HepG2 (cell line): ENCODE measurements around the gene COQ8A. TPM values are rescaled to one million over a fixed set of nuclear protein-coding genes. Genes with fewer than 3 reads are reported as not detected.

Experiments used
- ATF3 ChIP-seq: sonication (generic); formaldehyde crosslinking; IDR thresholded peaks from 2 replicates; pipeline ENCODE4 v1.4.0; 2020; ENCODE audit warnings: missing genetic modification reagents
- ATF5 ChIP-seq: sonication (generic); formaldehyde crosslinking; IDR thresholded peaks from 2 replicates; pipeline ENCODE4 v1.4.0; 2020; ENCODE audit warnings: mild to moderate bottlenecking, low read depth, missing genetic modification reagents
- BHLHE40 ChIP-seq: IDR thresholded peaks from 2 replicates; pipeline ENCODE4 v1.6.1; 2011; ENCODE audit warnings: low read length, improper control_type of control experiment
- FOXO1 ChIP-seq: sonication (generic); formaldehyde crosslinking; IDR thresholded peaks from 2 replicates; pipeline ENCODE4 v1.4.0; 2020; ENCODE audit warnings: missing genetic modification reagents
- HIVEP1 ChIP-seq: sonication (generic); formaldehyde crosslinking; IDR thresholded peaks from 2 replicates; pipeline ENCODE4 v1.4.0; 2020; ENCODE audit warnings: mild to moderate bottlenecking, missing genetic modification reagents
- HOXA9 ChIP-seq: sonication (generic); formaldehyde crosslinking; IDR thresholded peaks from 2 replicates; pipeline ENCODE4 v1.8.1; 2022; ENCODE audit warnings: missing genetic modification reagents, mild to moderate bottlenecking, moderate library complexity, borderline replicate concordance
- MAFK ChIP-seq, 2 experiments: IDR thresholded peaks in 1 of 2; conservative IDR thresholded peaks in 1 of 2; 2 replicates each; pipeline ENCODE4 v1.6.1; 2011; ENCODE audit warnings: improper control_type of control experiment in 2 of 2, low read length in 2 of 2
- MYNN ChIP-seq: sonication (generic); formaldehyde crosslinking; IDR thresholded peaks from 2 replicates; pipeline ENCODE4 v1.4.0; 2020; ENCODE audit warnings: mild to moderate bottlenecking, low read depth, missing genetic modification reagents
- RBM39 ChIP-seq: fragments of 200-400 bp; formaldehyde crosslinking; IDR thresholded peaks from one replicate; pipeline ENCODE4 v1.6.1; 2018; ENCODE audit warnings: antibody characterized with exemption, mild to moderate bottlenecking, low read depth, low read length; ENCODE audit not compliant: poor library complexity, severe bottlenecking
- RXRA ChIP-seq: sonication (generic); formaldehyde crosslinking; IDR thresholded peaks from 2 replicates; pipeline ENCODE4 v1.5.1; 2020; ENCODE audit warnings: missing genetic modification reagents
- RXRB ChIP-seq: IDR thresholded peaks from 2 replicates; pipeline ENCODE4 v1.6.1; 2016; ENCODE audit warnings: borderline replicate concordance, missing genetic modification reagents, missing compliant biosample characterization
- SIN3B ChIP-seq: fragments of 150-350 bp; IDR thresholded peaks from 2 replicates; pipeline ENCODE4 v1.6.1; 2014; ENCODE audit warnings: low read length
- SMAD9 ChIP-seq: sonication (generic); formaldehyde crosslinking; IDR thresholded peaks from 2 replicates; pipeline ENCODE4 v1.5.1; 2020; ENCODE audit warnings: mild to moderate bottlenecking, missing genetic modification reagents
- SOX13 ChIP-seq, 3 experiments: fragments of 450-650 bp in 1 of 3; sonication (generic) in 1 of 3; formaldehyde crosslinking in 1 of 3; IDR thresholded peaks in 2 of 3; conservative IDR thresholded peaks in 1 of 3; 2 replicates each; pipeline versions ENCODE4 v1.5.0 to v1.6.1; 2016 to 2020; ENCODE audit warnings: antibody characterized with exemption in 1 of 3, mild to moderate bottlenecking in 1 of 3, missing compliant biosample characterization in 1 of 3, missing genetic modification reagents in 1 of 3, moderate library complexity in 1 of 3
- SP4 ChIP-seq: sonication (generic); formaldehyde crosslinking; IDR thresholded peaks from 2 replicates; pipeline ENCODE4 v1.8.1; 2023; ENCODE audit warnings: mild to moderate bottlenecking, missing genetic modification reagents
- ZC3H13 ChIP-seq: sonication (generic); formaldehyde crosslinking; IDR thresholded peaks from 2 replicates; pipeline ENCODE4 v1.8.1; 2023; ENCODE audit warnings: mild to moderate bottlenecking, missing genetic modification reagents, moderate library complexity
- ZFP91 ChIP-seq: sonication (generic); formaldehyde crosslinking; IDR thresholded peaks from 2 replicates; pipeline ENCODE4 v1.9.0; 2022; ENCODE audit warnings: missing genetic modification reagents, mild to moderate bottlenecking, borderline replicate concordance
- ZNF224 ChIP-seq: sonication (generic); formaldehyde crosslinking; IDR thresholded peaks from 2 replicates; pipeline ENCODE4 v1.5.0; 2020; ENCODE audit warnings: mild to moderate bottlenecking, missing genetic modification reagents
- ZNF234 ChIP-seq: sonication (generic); formaldehyde crosslinking; conservative IDR thresholded peaks from 2 replicates; pipeline ENCODE4 v1.5.1; 2020; ENCODE audit warnings: mild to moderate bottlenecking, missing genetic modification reagents
- ZNF281 ChIP-seq: sonication (generic); formaldehyde crosslinking; IDR thresholded peaks from 2 replicates; pipeline ENCODE4 v1.4.0; 2020; ENCODE audit warnings: missing genetic modification reagents, borderline replicate concordance
- ZNF354B ChIP-seq: sonication (generic); formaldehyde crosslinking; IDR thresholded peaks from 2 replicates; pipeline ENCODE4 v1.8.0; 2022; ENCODE audit warnings: mild to moderate bottlenecking, missing genetic modification reagents
- ZNF629 ChIP-seq: sonication (generic); formaldehyde crosslinking; conservative IDR thresholded peaks from 2 replicates; pipeline ENCODE4 v1.5.0; 2020; ENCODE audit warnings: missing genetic modification reagents
- ZNF670 ChIP-seq: sonication (generic); formaldehyde crosslinking; IDR thresholded peaks from 2 replicates; pipeline ENCODE4 v1.8.0; 2022; ENCODE audit warnings: mild to moderate bottlenecking, missing genetic modification reagents, borderline replicate concordance
- ZSCAN9 ChIP-seq: IDR thresholded peaks from 2 replicates; pipeline ENCODE4 v1.6.1; 2016; ENCODE audit warnings: borderline replicate concordance
- polyA plus RNA-seq, 8 experiments: library from polyadenylated mRNA; depleted of rRNA in 3 of 8; stranded (reverse) in 7 of 8; unstranded in 1 of 8; fragments of >200 nt; fragmentation: Illumina TruSeq in 4 of 8; extraction: Trizol in 4 of 8; gene quantifications; 2 replicates each; pipeline versions ENCODE4 v1.2.1 to v1.2.3, GENCODE V29; 2011 to 2016; ENCODE audit warnings: low read depth in 4 of 8, missing spikeins in 1 of 8, mixed read lengths in 1 of 8; ENCODE audit not compliant: insufficient read depth in 1 of 8
- total RNA-seq, 5 experiments: library from RNA; depleted of rRNA; stranded (reverse); fragments of >200 nt; fragmentation: Illumina TruSeq; extraction: Trizol; gene quantifications; 2 replicates each; pipeline ENCODE4 v1.2.3, GENCODE V29; 2016; ENCODE audit warnings: low read depth in 1 of 5

Gene COQ8A
- total and polyA plus RNA-seq, 2 of the 13 experiments (the other 11 are each of a cell fraction or from before 2014, with no cell fraction given), result 60.4 to 88.7 TPM

- TF ChIP-seq ZNF354B (CRISPR knock-in tag) (no peak), HIVEP1 (CRISPR knock-in tag) (peak; percentile 25; the same call in 1 of the 2 replicates), SMAD9 (CRISPR knock-in tag) (no peak), SIN3B (no peak), ZNF629 (0 out of 2 replicates have a peak, but pooled peaks have one; percentile 5), ZC3H13 (CRISPR knock-in tag) (no peak), ZNF234 (CRISPR knock-in tag) (no peak), HOXA9 (CRISPR knock-in tag) (no peak), ZSCAN9 (CRISPR knock-in tag) (no peak), SP4 (CRISPR knock-in tag) (no peak), FOXO1 (CRISPR knock-in tag) (peak; percentile 96), ZNF281 (CRISPR knock-in tag) (peak; percentile 37; the same call in 1 of the 2 replicates), ATF3 (CRISPR knock-in tag) (no peak), RXRA (CRISPR knock-in tag) (peak; percentile 37; the same call in 1 of the 2 replicates), MAFK (conservative IDR thresholded peaks at IDR 0.05 in 1 of 2, IDR thresholded peaks at IDR 0.05 in 1 of 2; ENCODE audit: low read length in 2 of 2) (no peak), BHLHE40 (peak; percentile 63), MYNN (CRISPR knock-in tag) (no peak), ZFP91 (no peak; the same call in 1 of the 2 replicates), RBM39 (no peak), ZNF224 (CRISPR knock-in tag) (peak; percentile 88; the same call in 1 of the 2 replicates), SOX13 (IDR thresholded peaks at IDR 0.05) (no peak), SOX13 (CRISPR knock-in tag; conservative IDR thresholded peaks at IDR 0.05 in 1 of 2, IDR thresholded peaks at IDR 0.05 in 1 of 2) (peak in 1 of 2 experiments; percentile 77; a peak in 2 of 4 replicates), ZNF670 (CRISPR knock-in tag) (no peak), ATF5 (CRISPR knock-in tag) (no peak), RXRB (CRISPR knock-in tag) (peak; percentile 74)
Observed at GRCh38 chr1:226945106-226945857, 5.2 kb downstream of the COQ8A start (continued).
